ENCODE data around the gene TEKT1.

The TEKT1 gene

GRCh38 chr17:6755731-6756184 is 75.8 kb downstream of the TEKT1 start, which contains the start of gene XAF1:
XAF1 (plus strand) TSS chr17:6756046; CDS start chr17:6756079, 33 bp downstream.
- peak; percentile 37 to 48 for DNase-seq

- DNase-seq = no peak
Observed at GRCh38 chr17:6755281-6755680, 76.2 kb downstream of the TEKT1 start.

GRCh38 chr17:6753546-6753945 is 78.0 kb downstream of the TEKT1 start:
- no peak for DNase-seq

DNA sequence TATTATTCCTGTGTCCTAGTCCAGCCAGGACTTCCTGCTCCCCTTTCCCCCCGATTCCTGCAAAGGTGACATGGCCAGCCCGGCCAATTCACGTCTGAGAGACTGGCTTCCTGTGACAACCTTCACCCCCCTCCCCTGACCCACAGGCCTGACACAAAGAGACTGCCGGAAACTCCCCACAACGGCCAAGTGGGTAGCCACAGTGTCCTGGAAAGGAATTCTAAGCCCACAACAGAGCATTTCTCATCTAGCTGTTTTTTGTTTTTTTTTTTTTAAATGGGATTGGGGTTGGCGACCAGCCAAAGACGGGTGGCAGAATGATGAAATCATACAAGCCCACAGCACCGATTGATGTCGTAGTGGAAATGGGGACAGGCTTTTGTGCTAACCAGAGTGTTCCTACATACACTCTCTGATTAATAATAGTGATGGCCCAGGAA is 78.5 kb downstream of the TEKT1 start:
- DNase-seq = peak in 1 of 2 donors; percentile 47

DNA sequence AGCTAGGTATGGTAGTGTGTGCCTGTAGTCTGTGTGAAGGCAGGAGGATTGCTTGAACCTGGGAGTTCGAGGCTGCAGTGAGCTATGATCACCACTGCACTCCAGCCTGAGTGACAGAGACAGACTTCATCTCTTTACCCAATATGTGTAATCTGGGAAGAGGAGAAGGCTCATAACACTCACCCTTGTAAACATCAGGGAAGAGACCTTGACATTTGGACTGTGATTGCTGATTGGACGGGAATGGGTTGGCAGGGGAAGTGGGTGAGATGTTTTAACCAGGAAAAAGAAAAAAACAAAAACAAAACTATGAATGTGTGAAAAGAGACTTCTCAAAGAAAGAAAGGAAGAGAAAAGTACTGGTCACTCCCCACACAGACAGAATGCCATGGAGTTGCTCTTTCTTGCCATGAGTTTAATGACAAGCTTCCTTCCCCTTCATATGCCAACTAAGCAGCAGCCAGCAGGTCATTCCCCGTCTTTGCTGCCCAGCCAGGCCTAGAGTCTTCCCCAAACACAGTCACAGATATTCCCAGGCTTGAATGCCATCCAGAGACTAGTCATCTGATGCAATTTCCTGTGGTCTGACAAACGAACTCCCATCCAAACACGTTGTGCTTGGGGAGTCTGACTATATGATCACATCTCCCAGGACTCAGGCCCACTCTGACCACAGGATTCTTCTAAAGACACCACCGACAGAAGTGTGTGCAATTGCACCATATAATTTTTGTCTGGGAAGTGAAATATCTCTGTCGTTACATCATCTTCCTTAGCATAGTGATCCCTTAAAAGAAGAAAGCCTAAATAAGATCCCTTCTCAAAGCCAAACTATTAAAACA is 79.2 kb downstream of the TEKT1 start:
- no peak for DNase-seq

- DNase-seq = no peak
Observed at GRCh38 chr17:6749519-6749918, 82.0 kb downstream of the TEKT1 start.

GRCh38 chr17:6748617-6749016 is 82.9 kb downstream of the TEKT1 start:
- no peak for DNase-seq
